Activated T-cell treated with anti-CD3 and anti-CD28 coated beads, Interleukin-2, amount 50 U/mL, for 24 hours (primary cell): ENCODE results near the gene MACROH2A1.

Experiments used
- DNase-seq: peaks from one replicate; pipeline ENCODE4 v3.0.0-alpha.2; 2020
- H3K27ac Mint-ChIP-seq: 2 replicates; pipeline ENCODE4 v1.8.0; 2020; ENCODE audit warnings: mild to moderate bottlenecking, mixed read lengths
- H3K27me3 Mint-ChIP-seq: 2 replicates; pipeline ENCODE4 v1.8.0; 2020; ENCODE audit warnings: mixed read lengths
- H3K36me3 Mint-ChIP-seq: 2 replicates; pipeline ENCODE4 v1.8.0; 2020; ENCODE audit warnings: low read depth, mixed read lengths
- H3K4me1 Mint-ChIP-seq: 2 replicates; pipeline ENCODE4 v1.8.0; 2020; ENCODE audit warnings: low read depth, mixed read lengths
- H3K4me3 Mint-ChIP-seq: 2 replicates; pipeline ENCODE4 v1.8.0; 2020; ENCODE audit warnings: mild to moderate bottlenecking, moderate library complexity, mixed read lengths
- H3K9me3 Mint-ChIP-seq: 2 replicates; pipeline ENCODE4 v1.8.0; 2020; ENCODE audit warnings: mixed read lengths

The MACROH2A1 gene

DNA sequence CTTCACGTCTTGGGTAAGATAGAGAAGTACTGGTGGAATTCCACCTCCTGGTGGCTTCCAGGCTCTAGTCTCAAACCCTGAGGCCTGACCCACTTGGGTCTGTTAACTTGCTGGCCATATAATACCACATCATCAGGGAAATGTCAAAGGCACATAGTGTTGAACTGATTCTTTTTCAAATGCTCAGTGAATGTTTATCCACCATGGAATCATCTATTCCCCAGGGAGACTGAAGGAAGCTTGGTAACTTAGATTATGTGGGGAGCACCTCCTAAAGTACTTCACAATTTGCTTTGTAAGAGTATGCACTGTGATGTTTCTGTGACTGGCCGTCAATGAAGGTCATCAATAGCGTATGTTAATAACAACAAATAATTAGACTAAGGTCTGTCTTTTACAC, 16.1 kb downstream of the MACROH2A1 start:
- H3K36me3 Mint-ChIP-seq, result peaks cover 96% of the 10 kb centered on the region
- DNase-seq, result no peak
- H3K4me3 Mint-ChIP-seq, result no peak overlapping the region
- no peaks in the 10 kb centered on the region for H3K9me3 Mint-ChIP-seq
- H3K27me3 Mint-ChIP-seq, result no peaks in the 10 kb centered on the region
- H3K4me1 Mint-ChIP-seq, result peaks cover 69% of the 10 kb centered on the region
- H3K27ac Mint-ChIP-seq, result no peak overlapping the region

DNA sequence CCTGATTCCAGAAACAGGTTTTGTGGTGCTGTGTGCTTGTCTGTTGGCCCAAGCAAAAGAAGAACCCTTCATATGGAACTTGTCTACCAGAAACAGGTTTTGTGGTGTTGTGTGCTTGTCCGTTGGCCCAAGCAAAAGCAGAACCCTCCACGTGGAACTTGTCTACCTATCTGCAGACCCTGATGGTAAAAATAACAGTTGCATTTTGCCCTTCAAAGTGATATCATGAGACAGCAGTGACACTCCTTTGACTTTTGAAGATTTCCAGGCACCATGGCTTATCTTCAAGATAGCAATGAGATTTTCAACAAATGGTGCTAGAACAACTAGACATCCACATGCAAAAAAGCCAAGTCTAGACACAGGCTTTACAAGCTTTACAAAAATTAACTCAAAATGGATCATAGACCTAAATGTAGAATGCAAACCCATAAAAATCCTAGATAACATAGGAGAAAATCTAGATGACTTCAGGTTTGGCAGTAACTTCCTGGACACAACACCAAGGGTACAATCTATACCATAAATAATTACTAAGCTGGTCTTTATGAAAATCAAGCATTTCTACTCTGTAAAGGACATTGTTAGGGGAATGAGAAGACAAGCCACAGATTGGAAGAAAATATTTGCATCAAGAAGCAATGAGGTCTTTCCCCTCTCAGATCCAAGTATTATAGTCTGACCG, 16.8 kb downstream of the MACROH2A1 start:
- DNase-seq, result no peak
- no peak overlapping the region for H3K27ac Mint-ChIP-seq
- H3K9me3 Mint-ChIP-seq, result no peaks in the 10 kb centered on the region
- peaks cover 69% of the 10 kb centered on the region for H3K4me1 Mint-ChIP-seq
- no peak overlapping the region for H3K4me3 Mint-ChIP-seq
- H3K27me3 Mint-ChIP-seq, result no peaks in the 10 kb centered on the region
- H3K36me3 Mint-ChIP-seq, result peaks cover 96% of the 10 kb centered on the region

DNA sequence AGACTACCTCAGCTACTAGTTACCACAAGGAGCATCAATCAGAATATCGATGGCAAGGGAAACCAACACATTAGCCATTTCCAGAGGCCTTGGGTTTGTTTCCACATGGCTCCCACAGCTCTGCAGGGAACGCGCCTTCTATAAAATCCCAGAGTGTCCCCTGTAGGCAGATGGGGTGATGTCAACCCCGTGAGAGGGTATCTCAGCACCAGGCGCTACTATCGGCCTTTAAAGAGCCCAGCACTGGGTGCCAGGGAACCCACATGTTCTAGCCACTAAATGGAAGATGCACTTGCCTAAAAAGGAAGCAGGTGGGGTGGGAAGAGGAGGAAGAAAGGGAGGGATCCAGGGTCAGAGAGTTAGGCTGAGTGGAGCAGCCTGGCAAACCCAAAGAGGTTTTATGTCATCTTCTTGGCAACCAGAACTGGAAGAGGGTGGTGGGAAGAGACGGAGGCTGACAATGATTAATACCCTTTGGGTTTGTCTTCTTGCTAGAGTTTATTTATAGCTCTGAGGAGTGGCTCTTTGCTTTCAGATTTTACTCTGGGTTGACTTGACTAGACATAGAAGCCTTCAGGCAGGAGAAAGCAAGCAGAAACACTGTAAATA, 19.9 kb downstream of the MACROH2A1 start:
- no peak overlapping the region for H3K4me3 Mint-ChIP-seq
- no peaks in the 10 kb centered on the region for H3K27me3 Mint-ChIP-seq
- H3K4me1 Mint-ChIP-seq, result peaks cover 74% of the 10 kb centered on the region
- H3K36me3 Mint-ChIP-seq, result peaks cover 96% of the 10 kb centered on the region
- no peak for DNase-seq
- H3K27ac Mint-ChIP-seq, result no peak overlapping the region
- no peaks in the 10 kb centered on the region for H3K9me3 Mint-ChIP-seq

DNA sequence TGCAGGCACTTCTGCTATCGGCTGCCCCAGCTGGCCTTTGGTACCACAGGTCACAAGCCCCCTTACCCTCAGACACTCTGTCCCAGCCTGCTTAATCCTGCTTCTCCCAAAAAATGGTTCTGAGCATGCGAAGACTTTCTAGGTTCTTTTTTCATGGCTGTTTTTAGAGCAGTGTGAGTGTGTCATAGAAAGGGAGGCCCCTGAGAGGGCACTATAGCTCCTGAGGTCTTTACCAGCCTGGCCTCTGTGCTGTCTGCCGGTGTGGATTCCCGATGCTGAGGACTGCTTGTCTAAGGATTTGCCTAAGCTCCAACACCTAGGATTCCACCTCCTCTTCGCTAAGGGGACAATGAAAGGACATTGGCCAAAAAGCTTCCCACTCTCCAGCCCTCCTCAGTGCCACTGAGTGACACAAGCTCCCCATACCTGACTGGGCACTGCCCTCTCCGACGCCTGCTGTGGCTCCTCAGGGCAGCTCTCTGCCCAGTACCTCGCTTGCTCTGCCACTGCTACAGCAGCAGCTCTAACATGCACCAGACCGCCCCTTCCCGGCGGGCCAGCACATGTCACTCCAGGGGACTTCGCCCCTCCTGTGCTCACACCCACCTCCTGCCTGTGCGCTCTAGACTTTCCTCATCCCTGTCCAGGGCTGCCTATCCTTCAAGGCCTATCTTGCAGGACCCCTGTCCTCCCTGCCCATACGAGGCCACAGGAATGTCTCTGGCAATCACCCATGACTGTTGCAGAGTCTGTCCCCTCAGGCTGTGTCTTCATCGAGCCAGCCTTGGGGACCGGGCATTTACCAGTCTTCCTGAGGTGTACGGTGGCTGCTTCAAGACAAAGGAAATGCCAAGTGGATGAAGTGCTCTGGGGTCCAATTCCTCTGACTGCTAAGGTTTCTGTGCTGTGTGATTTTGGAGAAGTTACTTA, 21.0 kb downstream of the MACROH2A1 start:
- Mint-ChIP-seq H3K36me3 (peaks cover 97% of the 10 kb centered on the region), H3K27ac (peak overlapping the region; percentile 66), H3K4me3 (no peak overlapping the region), H3K4me1 (peaks cover 83% of the 10 kb centered on the region), H3K27me3 (no peaks in the 10 kb centered on the region), H3K9me3 (no peaks in the 10 kb centered on the region)
- no peak for DNase-seq

DNA sequence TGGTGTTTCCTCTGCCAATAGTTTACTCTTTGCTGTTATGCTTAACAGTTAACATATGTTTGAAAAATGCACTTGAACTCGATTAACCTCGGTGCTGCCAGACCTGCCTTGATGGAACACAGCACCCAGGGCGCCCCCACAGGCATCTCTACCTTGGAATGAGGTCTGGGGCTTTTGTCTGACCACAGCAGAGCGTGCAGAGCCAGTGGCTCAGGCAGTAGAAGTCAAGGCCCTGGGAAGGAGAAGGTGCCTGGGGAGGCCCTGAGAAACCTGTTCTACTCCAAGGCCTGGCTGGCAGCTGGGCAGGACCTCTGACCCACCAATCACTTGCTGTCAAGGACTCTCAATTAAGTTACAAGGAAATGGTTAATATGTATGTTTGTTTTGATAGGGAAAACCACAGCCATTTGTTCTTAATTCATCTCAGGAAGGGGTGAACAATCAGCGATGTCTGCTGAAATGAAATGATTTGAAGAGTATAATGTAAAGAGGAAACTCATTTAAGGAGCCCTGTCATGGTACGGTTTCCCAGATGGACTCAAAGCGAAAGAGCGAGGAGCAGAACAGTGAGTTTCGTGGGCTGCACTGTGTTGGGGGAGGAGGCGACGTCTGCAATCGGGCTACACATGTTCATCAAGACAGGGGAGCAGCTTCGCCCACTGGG, 21.9 kb downstream of the MACROH2A1 start:
- H3K4me1 Mint-ChIP-seq, result peaks cover 83% of the 10 kb centered on the region
- no peaks in the 10 kb centered on the region for H3K27me3 Mint-ChIP-seq
- H3K36me3 Mint-ChIP-seq, result peaks cover 97% of the 10 kb centered on the region
- DNase-seq, result peak; percentile 49
- no peak overlapping the region for H3K4me3 Mint-ChIP-seq
- H3K9me3 Mint-ChIP-seq, result no peaks in the 10 kb centered on the region
- H3K27ac Mint-ChIP-seq, result peak overlapping the region; percentile 66

DNA sequence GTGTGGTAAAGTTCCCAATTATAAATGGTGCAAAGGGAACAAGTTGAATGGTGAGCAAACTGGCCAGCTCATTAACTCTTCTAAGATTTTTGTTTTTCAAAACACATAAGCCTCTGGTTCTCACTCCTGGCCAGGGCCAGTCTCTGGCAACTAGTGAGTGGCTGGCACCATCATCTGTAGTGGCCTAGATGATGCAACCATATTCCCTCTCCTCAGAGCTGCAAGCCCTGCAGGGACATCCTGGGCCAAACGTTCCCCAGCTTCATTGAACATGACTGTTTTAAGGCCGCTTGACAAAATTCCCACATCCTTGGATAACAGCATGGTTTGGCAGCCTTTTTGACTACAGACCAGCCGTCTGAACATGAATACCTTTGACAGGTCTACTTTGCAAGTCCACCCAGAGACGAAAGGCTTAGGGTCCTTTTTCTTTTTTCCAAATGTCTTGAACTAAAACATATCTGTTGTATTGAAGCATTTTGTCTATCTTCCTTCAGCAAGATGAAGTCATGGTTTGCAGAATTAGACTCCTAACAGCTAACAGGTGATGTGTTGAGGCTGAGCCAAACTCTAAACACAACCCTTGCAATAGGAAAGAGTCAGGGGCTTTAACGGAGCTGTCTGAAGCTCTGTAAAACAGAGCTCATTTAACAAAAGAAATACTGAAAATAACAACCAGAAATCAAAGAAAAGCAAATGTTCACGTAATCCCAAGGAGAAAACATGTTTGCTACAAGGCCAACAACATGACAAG, 23.8 kb downstream of the MACROH2A1 start:
- no peak for DNase-seq
- H3K4me1 Mint-ChIP-seq, result peaks cover 76% of the 10 kb centered on the region
- no peaks in the 10 kb centered on the region for H3K27me3 Mint-ChIP-seq
- no peaks in the 10 kb centered on the region for H3K9me3 Mint-ChIP-seq
- no peak overlapping the region for H3K27ac Mint-ChIP-seq
- H3K36me3 Mint-ChIP-seq, result peaks cover 98% of the 10 kb centered on the region
- H3K4me3 Mint-ChIP-seq, result no peak overlapping the region

DNA sequence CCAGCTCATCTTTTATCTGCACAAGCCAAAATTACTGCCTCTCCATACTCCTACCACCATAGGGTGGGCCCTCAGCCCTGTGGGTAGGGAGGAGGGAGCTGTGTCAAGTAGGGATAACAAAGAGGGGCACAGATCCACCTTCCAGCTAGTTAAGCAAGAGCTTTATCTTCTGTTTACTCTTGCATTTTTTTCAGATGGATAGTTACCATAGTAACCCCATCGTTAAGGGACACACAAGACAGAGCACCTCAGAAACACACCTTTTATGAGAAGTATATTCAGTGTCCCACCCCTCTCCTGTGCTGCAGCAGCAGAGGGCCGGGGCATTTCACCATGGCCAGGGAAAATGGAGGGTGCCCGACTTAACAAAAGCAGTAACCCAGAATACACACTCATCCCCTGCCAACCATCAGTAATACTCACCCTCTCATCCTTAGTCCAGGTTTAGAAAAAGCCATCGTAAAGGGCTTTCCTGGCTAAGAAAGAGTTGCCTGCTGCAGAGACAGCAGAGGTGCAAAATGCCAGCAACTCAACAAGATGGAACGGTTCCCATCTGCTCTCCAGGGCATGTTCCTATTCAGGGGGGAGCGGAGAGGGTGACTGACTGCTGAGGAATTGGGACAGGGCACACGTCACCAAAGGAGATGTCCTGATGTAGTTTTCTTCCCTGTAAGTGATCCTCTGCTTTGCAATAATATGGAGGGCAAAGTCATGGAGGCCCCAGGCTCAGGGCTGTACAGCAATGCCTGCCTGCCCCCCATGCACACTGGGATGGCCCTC, 25.1 kb downstream of the MACROH2A1 start:
- H3K9me3 Mint-ChIP-seq, result no peaks in the 10 kb centered on the region
- no peaks in the 10 kb centered on the region for H3K27me3 Mint-ChIP-seq
- H3K4me1 Mint-ChIP-seq, result peaks cover 64% of the 10 kb centered on the region
- H3K36me3 Mint-ChIP-seq, result peaks cover 98% of the 10 kb centered on the region
- peak overlapping the region; percentile 24 for H3K27ac Mint-ChIP-seq
- no peak overlapping the region for H3K4me3 Mint-ChIP-seq
- no peak for DNase-seq

DNA sequence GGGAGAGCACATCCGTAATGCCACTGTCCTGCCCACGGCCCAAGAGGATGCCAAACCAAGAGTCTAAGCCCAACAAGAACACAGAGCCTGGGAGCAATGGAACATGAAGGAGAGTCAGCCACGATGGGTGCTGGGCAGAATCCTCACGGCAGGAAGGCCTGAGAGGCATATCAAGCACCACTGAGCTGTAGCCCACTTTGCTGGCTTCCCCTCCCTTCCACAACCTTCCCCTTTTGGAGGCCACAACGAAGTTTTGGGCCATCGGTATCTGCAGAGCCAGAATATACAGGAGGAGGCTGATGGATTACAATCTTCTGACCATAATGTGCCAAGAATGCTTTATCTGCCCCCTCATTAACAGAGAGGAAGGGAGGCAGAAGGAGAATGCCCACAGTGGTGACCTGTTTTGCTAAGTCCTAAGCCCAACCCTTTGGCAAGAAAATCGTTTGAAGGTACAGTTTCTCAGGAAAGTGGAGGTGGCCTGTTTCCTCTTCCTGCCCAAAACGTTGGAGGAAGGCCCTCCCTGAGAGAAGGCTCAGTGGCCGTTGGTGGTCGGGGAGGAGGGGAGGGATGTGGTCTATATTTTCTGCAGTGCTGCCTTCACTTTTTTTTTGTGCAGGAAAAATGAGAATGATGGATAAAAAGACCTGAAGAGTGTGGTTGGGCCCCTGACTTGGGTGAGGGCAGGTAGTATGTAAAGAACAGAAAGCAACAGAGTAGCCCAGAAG, 26.2 kb downstream of the MACROH2A1 start:
- Mint-ChIP-seq H3K27ac (no peak overlapping the region), H3K27me3 (no peaks in the 10 kb centered on the region), H3K4me1 (peaks cover 52% of the 10 kb centered on the region), H3K36me3 (peaks cover 98% of the 10 kb centered on the region), H3K9me3 (no peaks in the 10 kb centered on the region), H3K4me3 (no peak overlapping the region)
- DNase-seq, result no peak

DNA sequence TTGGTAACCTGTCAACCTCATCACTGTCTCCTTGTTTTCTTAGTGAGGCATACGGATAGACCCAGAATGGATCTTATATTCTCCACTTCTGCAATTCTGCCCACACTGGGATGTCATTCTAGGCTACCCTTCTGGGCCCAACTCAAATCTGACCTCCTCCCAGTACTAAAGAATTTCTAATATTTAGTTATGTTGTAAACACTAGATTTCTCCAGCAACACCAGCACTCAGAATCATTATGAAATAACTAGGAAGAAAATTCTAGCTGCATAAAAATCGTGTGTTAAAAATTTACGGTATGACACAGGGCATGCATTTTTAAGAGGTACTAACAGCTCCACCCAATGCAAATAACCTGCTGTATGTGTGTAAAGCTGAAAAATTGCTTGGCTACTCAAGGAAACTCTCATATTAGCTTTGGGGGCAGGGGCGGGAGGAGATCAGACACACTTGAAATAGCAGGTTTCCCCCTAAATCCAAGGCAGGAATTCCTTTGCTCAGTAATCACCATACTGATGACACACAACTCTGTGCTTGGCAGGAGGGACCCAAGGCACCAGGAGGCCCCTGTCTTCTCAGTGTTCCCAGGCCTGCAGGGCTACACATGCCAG, 27.3 kb downstream of the MACROH2A1 start:
- H3K27me3 Mint-ChIP-seq, result no peaks in the 10 kb centered on the region
- peaks cover 42% of the 10 kb centered on the region for H3K4me1 Mint-ChIP-seq
- peaks cover 98% of the 10 kb centered on the region for H3K36me3 Mint-ChIP-seq
- DNase-seq, result no peak
- no peaks in the 10 kb centered on the region for H3K9me3 Mint-ChIP-seq
- peak overlapping the region; percentile 22 for H3K27ac Mint-ChIP-seq
- H3K4me3 Mint-ChIP-seq, result no peak overlapping the region

DNA sequence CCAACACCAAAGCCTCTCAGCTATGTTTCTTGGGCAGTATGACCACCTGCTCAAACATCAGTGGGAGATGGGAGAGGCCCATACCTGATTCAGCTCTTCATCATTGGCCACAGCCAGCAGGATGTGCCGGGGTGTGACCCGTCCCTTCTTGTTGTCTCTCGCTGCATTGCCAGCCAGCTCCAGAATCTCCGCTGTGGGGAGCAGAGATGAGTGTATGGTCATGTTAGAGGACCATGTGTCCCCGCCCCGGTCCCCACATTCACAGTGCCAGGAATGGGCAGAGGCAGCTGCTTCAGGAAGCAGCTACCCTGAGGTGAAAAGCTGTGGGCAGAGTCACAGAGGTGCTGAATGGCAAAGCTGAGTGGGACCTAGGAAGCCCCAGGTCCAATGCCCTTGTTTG, 29.1 kb downstream of the MACROH2A1 start:
- Mint-ChIP-seq H3K27ac (peak overlapping the region; percentile 50), H3K4me1 (peaks cover 30% of the 10 kb centered on the region), H3K36me3 (peaks cover 98% of the 10 kb centered on the region), H3K27me3 (no peaks in the 10 kb centered on the region), H3K4me3 (no peak overlapping the region), H3K9me3 (no peaks in the 10 kb centered on the region)
- no peak for DNase-seq

DNA sequence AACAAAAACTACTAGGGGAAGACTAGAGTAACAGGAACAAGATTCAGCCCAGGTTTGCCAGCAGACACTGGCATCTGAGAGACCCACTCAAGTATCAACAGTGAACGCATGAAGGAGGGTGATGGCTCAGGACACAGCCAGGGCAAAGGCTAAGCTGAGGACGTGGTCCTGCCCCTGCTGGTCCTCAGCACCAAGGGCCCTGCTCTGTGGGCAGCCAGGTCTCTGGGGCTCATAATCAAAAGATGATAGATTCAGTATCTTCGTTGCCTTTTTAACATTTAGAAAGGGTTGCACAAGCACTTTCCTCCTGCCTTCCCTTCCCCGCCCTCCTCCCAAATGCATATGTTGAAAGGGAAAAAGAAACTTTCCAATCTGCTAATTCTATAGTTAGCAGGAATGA, 31.5 kb downstream of the MACROH2A1 start:
- no peak overlapping the region for H3K27ac Mint-ChIP-seq
- no peak for DNase-seq
- H3K27me3 Mint-ChIP-seq, result no peaks in the 10 kb centered on the region
- no peaks in the 10 kb centered on the region for H3K9me3 Mint-ChIP-seq
- peaks cover 16% of the 10 kb centered on the region for H3K4me1 Mint-ChIP-seq
- H3K36me3 Mint-ChIP-seq, result peaks cover 98% of the 10 kb centered on the region
- no peak overlapping the region for H3K4me3 Mint-ChIP-seq

DNA sequence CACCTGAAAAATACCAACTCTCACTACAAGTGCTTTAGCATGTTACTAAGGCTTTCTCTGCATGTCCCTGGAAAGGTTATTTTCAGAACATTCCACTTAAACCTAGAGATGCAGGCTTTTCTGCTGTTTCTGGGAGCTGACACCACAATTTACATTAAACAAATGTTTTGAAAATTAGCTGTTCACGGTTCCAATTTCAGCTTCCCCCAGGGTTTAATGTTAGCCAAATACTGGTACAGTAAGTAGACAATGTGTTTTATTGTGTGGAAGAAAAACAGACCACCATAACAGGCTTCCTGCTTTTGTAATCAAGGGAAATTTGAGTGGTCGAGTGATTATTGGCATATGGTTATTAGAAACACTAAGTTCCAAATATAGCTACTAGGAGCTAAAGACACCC, 32.0 kb downstream of the MACROH2A1 start:
- H3K9me3 Mint-ChIP-seq, result no peaks in the 10 kb centered on the region
- peaks cover 98% of the 10 kb centered on the region for H3K36me3 Mint-ChIP-seq
- H3K27ac Mint-ChIP-seq, result no peak overlapping the region
- DNase-seq, result no peak
- peaks cover 14% of the 10 kb centered on the region for H3K4me1 Mint-ChIP-seq
- no peak overlapping the region for H3K4me3 Mint-ChIP-seq
- no peaks in the 10 kb centered on the region for H3K27me3 Mint-ChIP-seq
